GM12891 (cell line): ENCODE data around the gene KRTAP20-1.

Experiments used
- PAX5 ChIP-seq: IDR thresholded peaks from 2 replicates; pipeline ENCODE4 v1.6.1; 2011; ENCODE audit warnings: low read length, moderate library complexity, mild to moderate bottlenecking; ENCODE audit not compliant: insufficient read depth, severe bottlenecking
- POLR2A ChIP-seq: IDR thresholded peaks from 2 replicates; pipeline ENCODE4 v1.6.1; 2011; ENCODE audit warnings: low read depth, low read length, control low read depth
- POLR2AphosphoS5 ChIP-seq: IDR thresholded peaks from 2 replicates; pipeline ENCODE4 v1.6.1; 2011; ENCODE audit warnings: low read depth, low read length, control low read depth
- POU2F2 ChIP-seq: IDR thresholded peaks from 2 replicates; pipeline ENCODE4 v1.6.1; 2011; ENCODE audit warnings: low read depth, mild to moderate bottlenecking, control low read depth, low read length, moderate library complexity
- TAF1 ChIP-seq: IDR thresholded peaks from 2 replicates; pipeline ENCODE4 v1.6.1; 2011; ENCODE audit warnings: low read depth, low read length, control low read depth

DNA sequence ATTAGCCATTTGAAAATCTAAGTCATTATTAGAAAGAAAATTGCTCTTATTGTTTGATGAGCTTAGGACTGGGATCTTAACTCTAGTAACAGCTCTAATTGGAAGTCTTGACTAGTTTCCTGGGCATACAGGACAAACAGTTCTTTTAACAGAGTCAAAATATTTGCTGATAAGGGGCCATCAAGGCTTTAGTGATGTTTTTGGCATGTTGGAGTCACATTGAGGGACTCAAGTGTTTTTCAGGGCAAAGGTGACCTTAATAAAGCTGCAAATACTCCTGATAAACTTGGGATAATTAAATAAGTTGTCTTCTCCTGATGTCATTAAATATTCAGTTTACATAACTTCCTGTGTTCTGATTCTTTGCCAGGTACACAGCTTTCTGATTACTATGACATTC lies 48.6 kb upstream of the KRTAP20-1 start:
- TF ChIP-seq POLR2A = no peak
- TF ChIP-seq TAF1 = no peak
- TF ChIP-seq POLR2AphosphoS5 = no peak
- TF ChIP-seq POU2F2 = no peak
- TF ChIP-seq PAX5 = no peak
